Panc1 (cell line): ENCODE measurements around the gene SNCB. TPM values are rescaled to one million over a fixed set of nuclear protein-coding genes. Genes with fewer than 3 reads are reported as not detected.

Experiments used
- ATAC-seq: fragments of 200-7000 bp; cut with Tn5 transposase; 2 replicates; pipeline ENCODE4 v1.9.1; 2020; ENCODE audit warnings: mild to moderate bottlenecking, moderate library complexity
- BruUV-seq: library from RNA; stranded (reverse); fragments of 400-500 nt; replicated peaks from 2 replicates; lab custom pipeline; 2021; lab: Mats Ljungman, UMichigan
- CTCF ChIA-PET: fragments of 300-600 bp; sonication (Branson Sonifier 250); formaldehyde crosslinking; loops from one replicate; lab custom pipeline; 2022; ENCODE audit warnings: antibody characterized with exemption; lab: Charles Lee
- POLR2A ChIA-PET: fragments of 300-600 bp; sonication (Branson Sonifier 250); formaldehyde crosslinking; loops from one replicate; lab custom pipeline; 2022; ENCODE audit warnings: antibody characterized with exemption; lab: Charles Lee
- DNase-seq: peaks from one replicate; pipeline ENCODE4 v3.0.0-alpha.2; 2010; ENCODE audit warnings: low read depth, low spot score
- H3K27ac ChIP-seq: 2 replicates; pipeline ENCODE4 v1.5.1; 2011; ENCODE audit warnings: mild to moderate bottlenecking, low read length, inconsistent platforms
- H3K27me3 ChIP-seq: fragments of 200-500 bp; sonication (Bioruptor generic); 2 replicates; pipeline ENCODE4 v1.6.0; 2014; ENCODE audit warnings: low read length, inconsistent platforms; ENCODE audit not compliant: control insufficient read depth, insufficient read depth
- H3K36me3 ChIP-seq: fragments of 200-500 bp; sonication (Bioruptor generic); 2 replicates; pipeline ENCODE4 v1.5.1; 2014; ENCODE audit warnings: inconsistent platforms, mild to moderate bottlenecking, low read length, moderate library complexity; ENCODE audit not compliant: control insufficient read depth, insufficient read depth
- H3K4me1 ChIP-seq: 2 replicates; pipeline ENCODE4 v1.5.1; 2011; ENCODE audit warnings: inconsistent platforms, mild to moderate bottlenecking, low read length, moderate library complexity; ENCODE audit not compliant: control insufficient read depth, insufficient read depth
- H3K4me3 ChIP-seq, 2 experiments: 2 replicates each; pipeline ENCODE4 v1.5.1; 2011 to 2012; ENCODE audit warnings: low read depth in 2 of 2, low read length in 2 of 2, mild to moderate bottlenecking in 2 of 2, inconsistent platforms in 1 of 2, moderate library complexity in 1 of 2
- H3K9me3 ChIP-seq: fragments of 200-500 bp; sonication (Bioruptor generic); 2 replicates; pipeline ENCODE4 v1.5.1; 2014; ENCODE audit warnings: low read depth, mild to moderate bottlenecking, inconsistent platforms, low read length, moderate library complexity; ENCODE audit not compliant: control insufficient read depth, insufficient read depth
- POLR2AphosphoS5 ChIP-seq: IDR thresholded peaks from 2 replicates; pipeline ENCODE4 v1.6.1; 2012; ENCODE audit warnings: mild to moderate bottlenecking, low read depth, low read length, moderate library complexity
- SIN3A ChIP-seq: IDR thresholded peaks from 2 replicates; pipeline ENCODE4 v1.6.1; 2012; ENCODE audit warnings: low read depth, mild to moderate bottlenecking, low read length, moderate library complexity, borderline replicate concordance; ENCODE audit not compliant: insufficient read depth
- TCF7L2 ChIP-seq: IDR thresholded peaks from 2 replicates; pipeline ENCODE4 v1.6.1; 2011; ENCODE audit warnings: mild to moderate bottlenecking, low read depth, low read length, inconsistent platforms
- in situ Hi-C: cut with HindIII; loops from 2 replicates; pipeline ENCODE4 v1.10.0; 2016; ENCODE audit warnings: low sequenced_read_pairs, low pct_unique_long_range_greater_than_20kb
- intact Hi-C: fragments of 100-400 bp; cut with micrococcal nuclease; formaldehyde crosslinking; loops from one replicate; pipeline ENCODE4 v1.10.0; 2022; ENCODE audit not compliant: unreplicated experiment
- total RNA-seq: library from RNA; stranded (reverse); gene quantifications from one replicate; pipeline ENCODE4 v1.2.1, GENCODE V29; 2021; ENCODE audit not compliant: unreplicated experiment
- TF ChIP-seq, protein P1 (sequence below), 2 experiments: IDR thresholded peaks; 2 replicates each; pipeline ENCODE4 v1.6.1; 2011 to 2012; ENCODE audit warnings: low read depth in 2 of 2, control low read depth in 1 of 2, low read length in 1 of 2, mild to moderate bottlenecking in 1 of 2, moderate library complexity in 1 of 2; ENCODE audit not compliant: insufficient read depth in 1 of 2
- TF ChIP-seq, protein P2 (sequence below): fragments of 450-650 bp; IDR thresholded peaks from 2 replicates; pipeline ENCODE4 v1.5.1; 2017; ENCODE audit warnings: mild to moderate bottlenecking

Gene SNCB
- total RNA-seq, 1 experiment from 2014 or later: 0.77 TPM

DNA sequence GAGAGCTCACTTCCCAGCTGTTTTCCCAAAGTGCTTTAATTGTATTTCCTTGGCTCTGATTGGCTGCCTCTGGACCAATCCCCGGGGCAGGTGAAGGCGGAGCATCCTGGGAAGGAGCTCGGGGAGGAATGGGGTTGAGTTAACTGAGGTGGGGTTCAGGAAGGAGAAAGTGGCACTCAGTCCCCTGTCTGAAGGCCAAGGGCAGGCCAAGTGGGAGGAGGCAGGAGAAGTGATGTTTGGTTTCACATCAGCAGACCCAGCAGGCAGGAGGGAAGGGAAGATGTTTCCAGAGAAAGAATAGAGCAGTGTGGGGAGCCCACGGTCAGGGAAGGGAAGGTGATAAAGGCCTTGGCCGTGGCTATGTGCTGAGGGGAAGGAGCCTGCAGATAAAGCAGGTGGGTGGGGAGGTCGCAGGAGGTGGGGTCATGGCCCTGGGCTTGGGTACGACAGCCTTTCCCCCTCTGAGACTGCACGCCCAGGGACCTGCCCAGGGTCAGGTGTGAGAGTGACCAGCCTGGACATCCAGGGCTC lies 20.1 kb upstream of the SNCB start:
- intact Hi-C loops: no loop called here
- Histone ChIP-seq H3K27ac (no peak overlapping the region), H3K4me3 (no peak overlapping the region), H3K27me3 (no peaks in the 10 kb centered on the region), H3K9me3 (no peaks in the 10 kb centered on the region), H3K4me1 (peaks cover 18% of the 10 kb centered on the region), H3K36me3 (peaks cover 3% of the 10 kb centered on the region; the same call in 1 of the 2 replicates)
- no peak for DNase-seq
- no TSS peak for BruUV-seq
- ChIA-PET CTCF (interaction anchor here (0.7 kb wide), 1 partner anchor 140 kb away, joined by 4 read pairs; no protein-coding TSS in a partner anchor), POLR2A (no interaction called here)
- in situ Hi-C loops: no loop called here
- TF ChIP-seq, protein P1, sequence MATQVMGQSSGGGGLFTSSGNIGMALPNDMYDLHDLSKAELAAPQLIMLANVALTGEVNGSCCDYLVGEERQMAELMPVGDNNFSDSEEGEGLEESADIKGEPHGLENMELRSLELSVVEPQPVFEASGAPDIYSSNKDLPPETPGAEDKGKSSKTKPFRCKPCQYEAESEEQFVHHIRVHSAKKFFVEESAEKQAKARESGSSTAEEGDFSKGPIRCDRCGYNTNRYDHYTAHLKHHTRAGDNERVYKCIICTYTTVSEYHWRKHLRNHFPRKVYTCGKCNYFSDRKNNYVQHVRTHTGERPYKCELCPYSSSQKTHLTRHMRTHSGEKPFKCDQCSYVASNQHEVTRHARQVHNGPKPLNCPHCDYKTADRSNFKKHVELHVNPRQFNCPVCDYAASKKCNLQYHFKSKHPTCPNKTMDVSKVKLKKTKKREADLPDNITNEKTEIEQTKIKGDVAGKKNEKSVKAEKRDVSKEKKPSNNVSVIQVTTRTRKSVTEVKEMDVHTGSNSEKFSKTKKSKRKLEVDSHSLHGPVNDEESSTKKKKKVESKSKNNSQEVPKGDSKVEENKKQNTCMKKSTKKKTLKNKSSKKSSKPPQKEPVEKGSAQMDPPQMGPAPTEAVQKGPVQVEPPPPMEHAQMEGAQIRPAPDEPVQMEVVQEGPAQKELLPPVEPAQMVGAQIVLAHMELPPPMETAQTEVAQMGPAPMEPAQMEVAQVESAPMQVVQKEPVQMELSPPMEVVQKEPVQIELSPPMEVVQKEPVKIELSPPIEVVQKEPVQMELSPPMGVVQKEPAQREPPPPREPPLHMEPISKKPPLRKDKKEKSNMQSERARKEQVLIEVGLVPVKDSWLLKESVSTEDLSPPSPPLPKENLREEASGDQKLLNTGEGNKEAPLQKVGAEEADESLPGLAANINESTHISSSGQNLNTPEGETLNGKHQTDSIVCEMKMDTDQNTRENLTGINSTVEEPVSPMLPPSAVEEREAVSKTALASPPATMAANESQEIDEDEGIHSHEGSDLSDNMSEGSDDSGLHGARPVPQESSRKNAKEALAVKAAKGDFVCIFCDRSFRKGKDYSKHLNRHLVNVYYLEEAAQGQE (IDR thresholded peaks at IDR 0.05; ENCODE audit: insufficient read depth in 1 of 2, low read depth in 2 of 2, low read length in 1 of 2): no peak
- no peak for ATAC-seq

DNA sequence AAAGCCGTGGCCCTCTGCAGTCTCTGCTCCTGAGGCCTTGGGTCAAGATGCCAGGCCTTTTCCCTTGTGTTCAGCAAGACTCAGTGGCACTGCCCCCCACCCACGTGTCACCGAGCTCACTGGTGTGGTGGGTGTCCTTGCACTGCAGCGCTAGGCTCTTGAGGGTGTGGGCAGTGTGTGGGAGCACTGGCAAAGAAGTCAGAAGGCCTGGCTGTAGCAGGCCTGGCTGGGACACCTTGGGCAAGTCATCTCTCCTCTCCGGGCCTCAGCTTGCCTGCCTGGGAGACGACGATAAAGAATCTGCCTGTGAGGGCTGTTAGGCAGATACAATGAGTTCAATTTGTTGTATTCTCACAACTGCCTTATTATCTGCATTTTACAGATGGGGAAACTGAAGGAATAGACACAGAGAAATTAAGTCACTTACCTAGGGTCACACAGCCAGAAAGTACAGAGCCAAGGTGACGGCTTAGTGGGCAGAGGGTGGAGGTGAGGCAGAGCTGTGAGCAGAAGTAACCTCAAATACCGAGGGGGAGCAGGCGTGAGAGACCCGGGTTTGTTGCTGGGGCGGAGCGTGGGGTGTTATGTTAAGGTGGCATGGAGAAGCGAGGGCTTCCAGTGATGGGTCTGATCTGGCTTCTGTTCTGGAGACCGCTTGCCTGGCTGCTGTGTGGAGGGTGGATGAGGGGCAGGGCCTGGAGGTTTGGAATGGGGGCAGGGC lies 18.3 kb upstream of the SNCB start:
- intact Hi-C loops: no loop called here
- Histone ChIP-seq H3K27ac (peak overlapping the region; percentile 84), H3K4me1 (peaks cover 18% of the 10 kb centered on the region), H3K27me3 (no peaks in the 10 kb centered on the region), H3K9me3 (no peaks in the 10 kb centered on the region), H3K36me3 (peaks cover 3% of the 10 kb centered on the region; the same call in 1 of the 2 replicates), H3K4me3 (peak overlapping the region; percentile 78 to 89)
- in situ Hi-C loops: no loop called here
- ATAC-seq (no peak), DNase-seq (no peak)
- POLR2A ChIA-PET: interaction anchor here (0.6 kb wide), 1 partner anchor 172 kb away, joined by 5 read pairs; no protein-coding TSS in a partner anchor
- CTCF ChIA-PET: interaction anchor here (0.8 kb wide), 1 partner anchor 12 kb away, joined by 13 read pairs; no protein-coding TSS in a partner anchor
- BruUV-seq: no TSS peak
- TF ChIP-seq, protein P1 (IDR thresholded peaks at IDR 0.05; ENCODE audit: insufficient read depth in 1 of 2, low read depth in 2 of 2, low read length in 1 of 2): no peak
- TF ChIP-seq POLR2AphosphoS5 (no peak), TCF7L2 (no peak), SIN3A (no peak)
- TF ChIP-seq, protein P2, sequence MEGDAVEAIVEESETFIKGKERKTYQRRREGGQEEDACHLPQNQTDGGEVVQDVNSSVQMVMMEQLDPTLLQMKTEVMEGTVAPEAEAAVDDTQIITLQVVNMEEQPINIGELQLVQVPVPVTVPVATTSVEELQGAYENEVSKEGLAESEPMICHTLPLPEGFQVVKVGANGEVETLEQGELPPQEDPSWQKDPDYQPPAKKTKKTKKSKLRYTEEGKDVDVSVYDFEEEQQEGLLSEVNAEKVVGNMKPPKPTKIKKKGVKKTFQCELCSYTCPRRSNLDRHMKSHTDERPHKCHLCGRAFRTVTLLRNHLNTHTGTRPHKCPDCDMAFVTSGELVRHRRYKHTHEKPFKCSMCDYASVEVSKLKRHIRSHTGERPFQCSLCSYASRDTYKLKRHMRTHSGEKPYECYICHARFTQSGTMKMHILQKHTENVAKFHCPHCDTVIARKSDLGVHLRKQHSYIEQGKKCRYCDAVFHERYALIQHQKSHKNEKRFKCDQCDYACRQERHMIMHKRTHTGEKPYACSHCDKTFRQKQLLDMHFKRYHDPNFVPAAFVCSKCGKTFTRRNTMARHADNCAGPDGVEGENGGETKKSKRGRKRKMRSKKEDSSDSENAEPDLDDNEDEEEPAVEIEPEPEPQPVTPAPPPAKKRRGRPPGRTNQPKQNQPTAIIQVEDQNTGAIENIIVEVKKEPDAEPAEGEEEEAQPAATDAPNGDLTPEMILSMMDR: no peak
